NCI-H524 treated with DMSO at 0.1 percent for 48 hours (cell line): ENCODE results near the gene PRPSAP2.
"Not testable (repeated sequence)": the region's sequence is repeated elsewhere in the genome, so short reads cannot be mapped to it uniquely, and the experiment has no call there.

Experiments
- DNase-seq: peaks from one replicate; lab custom pipeline; 2025; lab: John Stamatoyannopoulos, UW

Gene PRPSAP2, protein sequence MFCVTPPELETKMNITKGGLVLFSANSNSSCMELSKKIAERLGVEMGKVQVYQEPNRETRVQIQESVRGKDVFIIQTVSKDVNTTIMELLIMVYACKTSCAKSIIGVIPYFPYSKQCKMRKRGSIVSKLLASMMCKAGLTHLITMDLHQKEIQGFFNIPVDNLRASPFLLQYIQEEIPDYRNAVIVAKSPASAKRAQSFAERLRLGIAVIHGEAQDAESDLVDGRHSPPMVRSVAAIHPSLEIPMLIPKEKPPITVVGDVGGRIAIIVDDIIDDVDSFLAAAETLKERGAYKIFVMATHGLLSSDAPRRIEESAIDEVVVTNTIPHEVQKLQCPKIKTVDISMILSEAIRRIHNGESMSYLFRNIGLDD

GRCh38 chr17:18857864-18858566, at the start of gene PRPSAP2:
TSS of gene PRPSAP2 (plus strand) at chr17:18858131. CDS start at chr17:18865834, 7,703 bp downstream.
- DNase-seq = peak; percentile 25

DNA sequence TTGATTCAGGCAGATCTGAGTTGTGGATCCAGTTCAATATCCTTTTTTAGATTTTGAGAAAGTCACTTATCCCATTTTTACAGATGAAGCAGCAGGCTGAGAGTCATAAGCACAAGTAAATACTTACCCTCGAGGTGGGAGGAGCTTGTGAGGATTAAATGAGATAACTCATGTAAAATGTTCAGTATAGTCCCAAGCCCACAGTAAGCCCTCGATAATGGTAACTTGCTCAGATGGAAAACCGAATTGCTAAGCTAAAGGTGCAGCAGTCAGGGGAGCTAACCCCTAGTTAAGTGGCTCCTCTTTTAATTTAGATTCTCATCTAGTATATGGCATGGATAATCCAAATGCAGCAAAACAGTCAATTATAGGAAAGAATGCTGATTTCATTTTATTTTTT, 42.0 kb upstream of the PRPSAP2 start:
- DNase-seq = not testable (repeated sequence)

GRCh38 chr17:18816489-18817371, 41.2 kb upstream of the PRPSAP2 start:
- not testable (repeated sequence) for DNase-seq

DNA sequence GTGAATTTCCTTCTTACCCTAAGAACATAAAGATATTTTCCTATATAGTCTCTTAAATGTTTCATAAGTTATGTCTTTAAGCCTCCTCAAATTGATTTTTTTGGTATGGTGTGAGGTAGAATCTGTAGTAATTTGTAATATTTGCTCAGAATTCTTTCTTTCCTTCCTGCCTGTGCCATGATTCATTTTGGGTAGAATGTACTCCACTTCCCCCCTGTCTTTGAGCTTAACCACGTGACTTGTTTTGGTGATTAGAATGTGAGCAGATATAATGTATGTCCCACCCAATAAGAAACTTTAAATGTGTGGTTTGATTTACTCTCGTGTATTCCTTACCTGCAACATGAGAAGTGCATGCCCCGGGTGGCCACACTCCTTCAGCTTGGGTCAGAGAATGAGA, 36.5 kb upstream of the PRPSAP2 start:
- not testable (repeated sequence) for DNase-seq

DNA sequence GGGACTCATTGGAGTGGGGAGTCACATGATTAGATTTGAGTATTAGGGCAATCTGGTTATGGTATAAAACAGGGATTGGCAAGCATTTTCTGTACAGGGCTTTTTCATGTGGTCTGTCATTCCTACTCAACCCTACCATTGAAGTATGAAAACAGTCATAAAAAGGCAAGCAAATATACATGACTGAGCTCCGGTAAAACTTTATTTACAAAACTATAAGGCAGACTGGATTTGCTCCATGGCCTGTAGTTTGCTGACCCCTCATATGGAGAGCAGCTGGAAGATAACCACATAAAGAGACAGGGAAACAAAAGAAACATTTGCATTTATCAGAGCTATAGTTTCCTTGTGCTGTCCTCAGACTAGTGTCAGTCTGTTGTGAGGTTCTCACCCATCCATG, 30.3 kb upstream of the PRPSAP2 start:
- not testable (repeated sequence) for DNase-seq

DNA sequence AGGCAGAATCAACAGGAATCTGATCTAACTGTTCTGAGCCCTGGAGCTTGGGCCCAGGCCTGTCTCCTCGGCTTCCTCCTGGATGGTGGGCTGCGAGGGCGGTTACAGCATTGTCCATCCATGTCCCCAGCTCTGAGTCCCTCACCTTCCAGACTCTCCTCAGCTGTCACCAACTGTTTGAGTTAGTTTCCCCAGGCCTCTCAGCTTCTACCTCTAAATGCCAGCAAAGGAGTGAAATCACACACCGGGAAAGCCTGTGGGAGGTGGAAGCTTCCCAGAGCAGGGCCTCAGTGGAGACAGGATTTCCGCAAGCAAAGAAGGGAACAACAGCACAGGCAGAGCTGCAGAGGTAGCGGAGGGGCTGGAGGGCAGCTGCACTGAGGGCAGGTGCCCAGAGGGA, 9.4 kb upstream of the PRPSAP2 start:
- no peak for DNase-seq

GRCh38 chr17:18850679-18851078, 7.3 kb upstream of the PRPSAP2 start:
- DNase-seq = no peak

GRCh38 chr17:18851201-18851600, 6.7 kb upstream of the PRPSAP2 start:
- no peak for DNase-seq

DNA sequence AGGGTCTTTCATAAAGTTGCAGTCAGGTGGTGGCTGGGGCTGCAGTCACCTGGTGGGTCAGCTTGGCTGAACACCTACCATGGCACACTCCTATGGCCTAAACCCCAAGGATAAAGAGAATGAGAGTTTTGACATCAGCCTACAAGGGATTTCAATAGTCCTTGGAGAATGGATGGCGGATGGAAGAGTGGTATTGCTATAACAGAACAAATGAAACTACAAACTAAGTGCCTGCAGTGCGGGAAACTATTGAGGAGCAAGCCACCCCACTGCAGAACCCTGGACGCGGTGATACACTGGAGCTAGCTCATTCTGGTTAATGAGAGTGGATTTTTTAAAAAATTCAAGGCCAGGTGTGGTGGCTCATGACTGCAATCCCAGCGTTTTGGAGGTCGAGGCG, 3.0 kb upstream of the PRPSAP2 start:
- no peak for DNase-seq

GRCh38 chr17:18855831-18856569, 1.9 kb upstream of the PRPSAP2 start:
- peak; percentile 77 for DNase-seq

- no peak for DNase-seq
Measured at GRCh38 chr17:18856570-18856915, 1.4 kb upstream of the PRPSAP2 start.

DNA sequence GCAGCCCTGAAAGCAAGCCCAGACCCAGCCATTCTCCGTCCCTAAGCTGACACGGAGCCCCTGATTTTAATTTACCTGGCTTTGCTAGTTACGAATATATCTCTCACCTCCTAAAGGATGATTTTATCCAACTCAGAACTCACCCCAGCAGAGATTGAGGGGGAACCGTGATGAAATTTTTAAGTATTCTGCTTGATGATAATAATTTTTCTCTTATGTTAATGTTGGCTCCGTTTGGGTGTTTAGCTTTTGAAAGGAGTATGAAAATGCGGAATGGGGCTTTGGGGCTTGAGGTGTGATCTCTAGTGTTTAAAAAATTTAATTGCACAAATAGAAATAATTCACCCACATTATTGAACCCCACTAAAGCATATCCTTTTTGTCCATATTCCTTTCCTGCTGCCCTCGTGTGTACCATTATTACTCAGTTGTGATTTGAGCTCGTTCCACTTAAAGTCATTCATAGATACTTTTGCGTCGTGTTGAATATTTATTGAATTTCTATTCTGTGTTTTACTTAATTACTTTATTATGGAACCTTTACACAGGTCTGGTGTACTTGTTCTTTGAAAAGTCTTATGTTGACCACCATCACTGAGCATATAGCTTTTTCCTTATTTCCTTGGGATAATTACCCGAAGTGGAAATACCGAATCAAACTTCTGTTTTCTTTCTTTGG, 775 bp downstream of the PRPSAP2 start:
- no peak for DNase-seq

- no peak for DNase-seq
Measured at GRCh38 chr17:18859256-18859655, 1.3 kb downstream of the PRPSAP2 start.

- no peak for DNase-seq
Measured at GRCh38 chr17:18860161-18860972, 2.4 kb downstream of the PRPSAP2 start.

DNA sequence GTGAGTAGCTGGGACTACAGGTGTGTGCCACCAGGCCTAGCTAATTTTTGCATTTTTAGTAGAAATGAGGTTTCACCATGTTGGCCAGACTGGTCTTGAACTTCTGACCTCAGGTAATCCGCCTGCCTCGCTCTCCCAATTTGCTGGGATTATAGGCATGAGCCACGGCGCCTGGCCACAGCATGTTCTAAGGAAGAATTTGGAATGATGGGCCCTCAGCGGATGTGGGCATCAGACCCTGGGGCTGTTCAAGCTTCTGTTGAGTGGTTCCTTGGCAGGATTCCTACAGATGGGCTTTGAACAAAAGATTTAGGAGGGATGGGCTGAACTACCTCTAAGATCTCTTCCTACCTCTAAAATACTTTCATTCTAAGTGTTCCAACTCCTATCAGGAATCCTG, 4.1 kb downstream of the PRPSAP2 start:
- no peak for DNase-seq

DNA sequence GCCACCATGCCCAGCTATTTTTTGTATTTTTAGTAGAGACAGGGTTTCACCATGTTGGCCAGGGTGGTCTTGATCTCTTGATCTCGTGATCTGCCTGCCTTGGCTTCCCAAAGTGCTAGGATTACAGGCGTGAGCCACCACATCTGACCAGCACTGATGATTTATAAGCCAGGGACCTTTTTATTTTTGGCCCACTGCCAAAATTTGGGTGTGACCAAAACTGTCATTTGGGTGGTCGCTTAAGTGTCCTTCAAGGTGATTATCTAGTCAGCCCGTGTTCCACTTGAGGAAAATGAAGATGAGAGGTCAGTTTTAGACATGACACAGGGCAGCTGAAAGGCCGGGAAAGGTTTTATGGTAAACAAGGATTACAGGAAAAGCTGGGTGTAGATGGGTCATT, 7.1 kb downstream of the PRPSAP2 start:
- not testable (repeated sequence) for DNase-seq

DNA sequence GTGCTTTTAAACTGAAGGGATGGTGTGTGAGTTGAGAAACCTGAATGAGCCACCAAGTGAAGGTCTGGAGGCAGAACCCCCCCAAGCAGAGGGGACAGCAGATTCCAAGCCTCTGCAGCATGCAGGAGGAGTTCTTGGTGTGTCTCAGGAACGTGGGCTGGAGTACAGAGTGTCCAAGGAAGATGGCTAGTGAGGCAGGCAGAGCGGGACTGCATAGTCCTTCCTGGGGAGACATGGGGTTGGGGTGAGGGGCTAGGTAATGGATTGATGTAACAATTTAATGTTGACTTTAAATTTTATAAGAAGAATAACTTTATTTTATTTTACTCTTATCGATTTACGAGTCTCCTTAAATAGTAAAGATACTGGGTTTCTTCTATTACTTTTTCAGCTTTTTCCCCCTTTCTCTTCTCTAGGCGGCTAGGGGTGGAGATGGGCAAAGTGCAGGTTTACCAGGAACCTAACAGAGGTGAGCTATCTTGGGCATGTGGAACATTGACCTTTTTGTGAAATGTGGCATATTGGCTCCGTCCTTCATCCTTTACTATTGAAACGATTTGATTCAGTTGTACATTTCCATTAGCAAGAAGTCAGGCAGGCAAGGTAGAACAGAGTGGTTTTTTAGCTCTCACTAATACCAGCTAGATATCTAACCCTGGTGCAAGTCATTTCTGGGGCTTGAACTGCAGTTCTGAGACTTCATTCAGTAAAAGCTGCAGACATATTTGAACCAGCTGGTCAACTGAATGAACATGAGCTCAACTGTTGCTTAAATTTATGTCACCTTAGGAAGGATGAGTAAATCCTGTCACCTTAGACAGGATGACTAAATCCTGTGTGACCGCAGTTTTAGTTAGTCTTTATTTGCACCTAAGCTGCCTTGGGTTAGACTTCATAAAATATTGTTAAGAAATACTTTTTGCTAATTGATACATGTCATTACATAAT, 9.2 kb downstream of the PRPSAP2 start:
- no peak for DNase-seq

DNA sequence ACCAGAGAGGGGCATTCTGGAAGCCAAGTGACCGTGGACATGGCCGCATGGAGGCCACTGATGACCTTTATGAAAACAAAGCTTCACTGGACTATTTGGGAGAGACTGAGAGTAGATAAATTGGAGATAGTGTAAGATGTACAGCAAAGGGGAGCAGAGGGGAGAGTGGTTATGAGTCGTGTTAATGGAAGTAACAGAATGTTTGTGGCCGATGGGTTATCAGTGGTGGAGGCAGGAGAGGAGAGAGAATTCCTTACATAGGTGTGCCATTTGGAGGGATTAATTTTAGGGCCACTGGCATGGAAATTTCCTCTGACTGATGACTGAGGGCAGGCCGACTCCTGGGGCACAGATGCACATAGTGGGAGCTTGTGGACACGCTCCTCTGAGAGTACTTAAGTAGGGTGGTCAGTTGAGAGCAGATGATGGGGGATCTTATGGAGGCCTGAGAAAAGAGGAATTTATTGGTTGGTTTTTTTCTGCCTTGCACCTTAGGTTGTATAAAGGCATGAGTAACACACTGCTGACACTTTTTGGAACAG, 19.2 kb downstream of the PRPSAP2 start:
- DNase-seq = no peak

DNA sequence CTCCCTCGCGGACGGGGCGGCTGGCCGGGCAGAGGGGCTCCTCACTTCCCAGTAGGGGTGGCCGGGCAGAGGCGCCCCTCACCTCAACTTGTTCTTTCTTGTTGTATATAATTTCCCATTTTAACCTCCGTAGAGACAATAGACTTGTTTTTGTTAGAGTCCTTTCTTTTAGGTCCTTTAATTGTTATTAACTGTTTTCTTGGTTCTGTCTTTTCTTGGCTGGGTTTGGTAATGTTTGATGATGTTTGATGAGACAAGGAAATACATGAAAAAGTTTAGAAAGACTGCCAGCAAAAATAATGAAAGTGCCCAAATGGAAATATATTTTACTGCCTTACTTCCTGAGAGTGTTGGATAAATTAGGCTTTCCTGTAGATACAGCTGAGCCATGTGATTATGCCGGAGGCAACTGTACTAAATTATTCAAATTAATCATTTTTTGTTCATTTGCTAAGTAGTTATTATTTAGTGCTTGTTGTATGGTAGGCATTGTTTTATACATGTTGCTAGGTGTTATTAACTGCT, 30.9 kb downstream of the PRPSAP2 start:
- no peak for DNase-seq
